Stimulated activated naive CD8-positive, alpha-beta T cell treated with anti-CD3 and anti-CD28 coated beads, Interleukin-15, Interleukin-2, amounts not matched to agents 100 ng/mL and 50 ng/mL, for 24 hours (primary cell): Measurements from ENCODE around the gene LGALS7.

Experiments used
- H3K27ac Mint-ChIP-seq: one replicate; pipeline ENCODE4 v1.8.0; 2021; ENCODE audit warnings: mild to moderate bottlenecking, mixed read lengths
- H3K27me3 Mint-ChIP-seq: one replicate; pipeline ENCODE4 v1.8.0; 2021; ENCODE audit warnings: mixed read lengths
- H3K36me3 Mint-ChIP-seq: one replicate; pipeline ENCODE4 v1.8.0; 2021; ENCODE audit warnings: low read depth, mixed read lengths
- H3K4me1 Mint-ChIP-seq: one replicate; pipeline ENCODE4 v1.8.0; 2021; ENCODE audit warnings: low read depth, mixed read lengths
- H3K4me3 Mint-ChIP-seq: one replicate; pipeline ENCODE4 v1.8.0; 2021; ENCODE audit warnings: mild to moderate bottlenecking, mixed read lengths
- H3K9me3 Mint-ChIP-seq: one replicate; pipeline ENCODE4 v1.8.0; 2021; ENCODE audit warnings: mixed read lengths

Gene LGALS7

DNA sequence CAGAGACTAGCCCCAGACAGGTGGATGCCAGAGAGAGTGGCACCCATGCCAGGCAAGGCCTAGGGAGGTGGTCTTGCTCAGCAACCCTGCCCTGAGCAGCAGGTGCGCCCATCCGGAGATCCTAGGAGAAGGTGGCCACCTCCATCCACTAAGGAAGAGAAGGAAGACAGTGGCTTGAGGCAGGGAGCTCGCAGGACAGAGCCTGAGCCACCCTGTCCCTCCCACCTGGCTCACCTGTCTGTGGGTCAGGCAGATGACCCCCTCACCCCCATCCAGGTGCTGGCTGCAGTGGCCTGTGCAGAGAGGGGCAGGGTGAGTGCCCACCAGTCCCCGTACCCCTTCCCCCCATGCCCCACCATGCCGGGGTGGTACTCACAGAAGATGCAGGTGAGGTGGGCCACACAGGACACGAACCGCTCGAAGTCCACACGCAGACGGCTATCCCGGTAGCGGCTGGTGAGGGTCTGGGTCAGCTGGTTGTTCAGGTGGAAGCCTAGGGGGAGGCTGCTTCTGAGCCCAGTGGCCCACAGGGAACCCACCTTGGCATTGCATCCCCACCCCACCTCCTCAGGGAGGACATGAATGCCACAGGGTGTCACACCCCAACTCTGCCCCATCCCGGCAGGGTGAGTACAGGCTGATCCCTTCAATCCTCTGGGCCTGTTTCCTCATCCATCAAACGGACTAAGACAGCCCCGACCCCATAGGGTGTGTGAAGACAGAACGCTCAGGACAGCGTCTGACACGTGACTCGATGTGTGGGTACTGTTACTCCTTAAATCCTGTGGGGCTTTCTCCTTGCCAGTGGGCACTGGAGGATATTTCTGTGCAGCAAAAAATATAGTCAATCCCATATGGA is 42.4 kb downstream of the LGALS7 start:
- H3K27me3 Mint-ChIP-seq, result no peaks in the 10 kb centered on the region
- no peaks in the 10 kb centered on the region for H3K9me3 Mint-ChIP-seq
- H3K36me3 Mint-ChIP-seq, result peaks cover 14% of the 10 kb centered on the region
- no peak overlapping the region for H3K27ac Mint-ChIP-seq
- peaks cover 35% of the 10 kb centered on the region for H3K4me1 Mint-ChIP-seq
- no peak overlapping the region for H3K4me3 Mint-ChIP-seq

DNA sequence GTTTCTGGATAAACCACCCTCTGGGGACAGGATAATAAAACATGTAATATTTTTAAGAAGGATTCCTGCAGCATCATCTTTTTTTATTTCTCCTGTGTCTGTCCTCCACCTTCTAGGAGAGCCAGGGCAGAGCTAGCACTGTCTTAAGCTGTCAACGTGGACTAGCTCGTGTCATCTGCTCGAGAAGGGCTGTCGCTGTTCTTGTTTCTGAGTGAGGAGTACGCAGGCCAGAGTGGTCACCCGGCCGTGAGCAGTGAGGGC is 42.9 kb downstream of the LGALS7 start:
- peaks cover 14% of the 10 kb centered on the region for H3K36me3 Mint-ChIP-seq
- H3K27ac Mint-ChIP-seq, result no peak overlapping the region
- no peak overlapping the region for H3K4me3 Mint-ChIP-seq

DNA sequence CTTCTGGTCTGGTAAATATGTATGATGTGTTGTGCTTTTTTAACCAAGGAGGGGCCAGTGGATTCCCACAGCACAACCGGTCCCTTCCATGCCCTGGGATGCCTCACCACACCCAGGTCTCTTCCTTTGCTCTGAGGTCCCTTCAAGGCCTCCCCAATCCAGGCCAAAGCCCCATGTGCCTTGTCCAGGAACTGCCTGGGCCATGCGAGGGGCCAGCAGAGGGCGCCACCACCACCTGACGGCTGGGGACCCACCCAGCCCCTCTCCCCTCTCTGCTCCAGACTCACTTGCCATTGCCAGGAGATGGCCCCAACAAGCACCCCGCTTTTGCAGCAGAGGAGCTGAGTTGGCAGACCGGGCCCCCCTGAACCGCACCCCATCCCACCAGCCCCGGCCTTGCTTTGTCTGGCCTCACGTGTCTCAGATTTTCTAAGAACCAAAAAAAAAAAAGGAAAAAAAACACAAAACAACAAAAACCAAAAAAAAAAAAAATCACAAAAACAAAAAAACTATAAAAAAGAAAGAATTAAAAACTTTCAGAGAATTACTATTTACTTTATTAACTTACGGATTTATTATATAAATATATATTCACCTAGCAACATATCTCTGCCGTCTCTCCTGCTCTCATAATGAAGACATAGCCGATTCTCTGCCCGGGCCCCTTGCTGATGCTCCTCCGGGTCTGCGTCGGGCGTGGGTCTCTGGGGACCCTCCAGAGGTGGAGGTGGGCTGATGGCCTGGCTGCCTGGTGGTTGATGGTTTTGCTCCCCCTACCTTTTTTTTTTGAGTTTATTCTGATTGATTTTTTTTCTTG is 43.5 kb downstream of the LGALS7 start:
- Mint-ChIP-seq H3K4me1 (peaks cover 29% of the 10 kb centered on the region), H3K27ac (no peak overlapping the region), H3K9me3 (no peaks in the 10 kb centered on the region), H3K4me3 (no peak overlapping the region), H3K27me3 (no peaks in the 10 kb centered on the region), H3K36me3 (peaks cover 19% of the 10 kb centered on the region)

More for the DNA sequence above, 42.9 kb downstream of the LGALS7 start:
- Mint-ChIP-seq H3K27me3 (no peaks in the 10 kb centered on the region), H3K9me3 (no peaks in the 10 kb centered on the region), H3K4me1 (peaks cover 35% of the 10 kb centered on the region)

DNA sequence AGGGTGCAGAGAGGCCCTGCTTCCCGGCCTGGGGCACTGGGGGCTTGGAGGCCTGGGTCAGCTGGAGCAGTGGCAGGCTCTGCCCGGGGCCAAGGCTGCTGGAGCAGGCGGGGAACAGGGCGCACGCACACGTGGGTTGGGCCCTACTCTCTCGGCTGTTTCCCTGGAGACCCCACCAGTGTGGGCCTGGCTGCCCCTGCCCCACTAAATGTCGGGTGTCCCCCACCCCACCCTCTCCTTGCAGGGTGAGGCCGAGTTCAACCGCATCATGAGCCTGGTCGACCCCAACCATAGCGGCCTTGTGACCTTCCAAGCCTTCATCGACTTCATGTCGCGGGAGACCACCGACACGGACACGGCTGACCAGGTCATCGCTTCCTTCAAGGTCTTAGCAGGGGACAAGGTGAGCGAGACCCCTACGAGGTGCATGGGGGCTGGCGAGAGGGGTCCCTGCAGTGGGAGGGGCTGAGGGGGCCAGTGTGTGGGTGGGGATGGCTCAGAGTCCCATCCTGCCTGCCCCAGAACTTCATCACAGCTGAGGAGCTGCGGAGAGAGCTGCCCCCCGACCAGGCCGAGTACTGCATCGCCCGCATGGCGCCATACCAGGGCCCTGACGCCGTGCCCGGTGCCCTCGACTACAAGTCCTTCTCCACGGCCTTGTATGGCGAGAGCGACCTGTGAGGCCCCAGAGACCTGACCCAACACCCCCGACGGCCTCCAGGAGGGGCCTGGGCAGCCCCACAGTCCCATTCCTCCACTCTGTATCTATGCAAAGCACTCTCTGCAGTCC is 44.4 kb downstream of the LGALS7 start:
- Mint-ChIP-seq H3K27ac (no peak overlapping the region), H3K36me3 (peaks cover 24% of the 10 kb centered on the region), H3K4me1 (peaks cover 20% of the 10 kb centered on the region), H3K4me3 (no peak overlapping the region), H3K27me3 (no peaks in the 10 kb centered on the region), H3K9me3 (no peaks in the 10 kb centered on the region)

DNA sequence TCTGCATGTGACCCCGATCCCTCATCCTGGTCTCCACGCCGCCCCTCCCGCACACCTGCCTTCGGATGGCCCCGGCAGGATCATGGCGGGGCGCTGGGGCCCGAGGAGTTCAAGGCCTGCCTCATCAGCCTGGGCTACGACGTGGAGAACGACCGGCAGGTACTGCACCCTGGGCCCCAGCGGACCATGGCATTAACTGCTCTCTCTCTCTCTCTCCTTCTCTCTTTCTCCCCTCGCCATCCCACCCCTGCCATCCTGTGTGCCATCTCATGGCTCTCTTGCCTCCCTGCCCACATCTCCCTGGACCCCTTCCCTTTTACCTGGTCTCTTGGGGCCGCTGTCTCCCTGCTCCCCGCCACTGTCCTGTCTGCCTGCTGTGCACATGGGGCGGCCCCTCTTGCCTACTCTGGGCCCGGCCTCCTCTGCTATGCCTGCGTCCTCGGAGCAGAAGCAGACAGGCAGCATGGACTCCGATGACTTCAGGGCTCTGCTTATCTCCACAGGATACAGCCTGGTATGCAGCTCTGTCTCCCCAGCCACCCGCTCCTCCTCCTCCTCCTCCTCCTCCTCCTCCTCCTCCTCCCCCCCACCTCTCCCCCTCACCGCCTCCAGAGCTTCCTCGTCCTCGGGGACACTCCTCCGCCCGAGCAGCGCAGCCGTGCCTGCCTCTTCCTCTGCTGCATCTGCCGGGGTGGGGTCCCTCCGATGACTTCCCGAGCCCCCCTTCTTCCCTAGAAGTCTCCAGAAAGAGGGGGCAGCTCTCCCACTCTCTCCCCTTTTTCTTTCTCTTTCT is 45.3 kb downstream of the LGALS7 start:
- Mint-ChIP-seq H3K4me1 (peaks cover 13% of the 10 kb centered on the region), H3K27me3 (no peaks in the 10 kb centered on the region), H3K9me3 (no peaks in the 10 kb centered on the region), H3K36me3 (peaks cover 24% of the 10 kb centered on the region), H3K4me3 (no peak overlapping the region), H3K27ac (no peak overlapping the region)

DNA sequence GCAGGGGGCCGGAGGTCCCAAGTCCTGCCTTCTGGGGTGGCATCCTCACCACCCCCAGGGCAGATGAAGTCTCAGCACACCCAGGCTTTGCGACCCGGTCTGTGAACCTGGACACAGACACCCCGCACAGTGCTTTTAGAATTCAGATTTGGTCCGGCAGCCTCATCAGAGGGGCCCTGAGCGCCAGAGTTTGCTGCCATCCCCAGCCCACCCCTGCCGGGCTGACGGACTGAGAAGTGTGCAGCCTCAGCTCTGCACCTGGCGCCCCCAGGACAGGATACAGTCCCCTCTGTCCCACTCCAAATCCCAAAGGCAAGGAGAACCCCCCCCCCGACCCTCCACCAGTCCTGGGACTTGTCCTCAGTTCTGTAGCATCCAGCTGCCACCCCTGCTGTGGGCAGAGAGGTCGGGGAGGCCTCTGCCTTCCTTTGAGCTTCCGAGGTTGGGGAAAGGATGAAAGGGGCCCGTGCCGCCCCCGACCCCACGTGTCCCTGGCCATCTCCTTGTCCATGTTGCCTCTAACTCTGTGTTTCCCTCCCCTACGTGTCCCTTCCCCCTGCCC is 45.9 kb downstream of the LGALS7 start:
- no peak overlapping the region for H3K27ac Mint-ChIP-seq

DNA sequence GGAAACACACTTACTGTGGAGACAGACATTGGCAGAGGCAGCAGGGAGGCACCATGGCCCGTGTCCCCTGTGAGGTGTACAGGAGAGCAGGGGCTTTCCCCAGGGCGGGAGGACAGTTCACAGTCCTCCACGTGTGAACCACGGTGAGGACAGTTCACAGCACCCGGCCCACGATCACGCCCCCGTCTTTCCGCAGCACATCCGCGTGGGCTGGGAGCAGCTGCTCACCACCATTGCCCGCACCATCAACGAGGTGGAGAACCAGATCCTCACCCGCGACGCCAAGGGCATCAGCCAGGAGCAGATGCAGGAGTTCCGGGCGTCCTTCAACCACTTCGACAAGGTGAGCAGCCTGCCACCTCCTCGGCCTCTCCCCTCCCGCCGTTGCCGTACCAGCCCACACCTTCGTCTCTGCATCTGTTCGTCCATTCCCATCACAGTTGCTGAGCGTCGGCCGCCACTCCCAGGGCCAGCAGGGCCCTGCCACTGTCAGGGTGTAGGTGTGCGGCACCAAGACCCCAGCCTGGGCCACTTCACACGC is 46.5 kb downstream of the LGALS7 start:
- H3K27me3 Mint-ChIP-seq, result no peaks in the 10 kb centered on the region
- no peak overlapping the region for H3K27ac Mint-ChIP-seq
- peaks cover 24% of the 10 kb centered on the region for H3K36me3 Mint-ChIP-seq
- peaks cover 13% of the 10 kb centered on the region for H3K4me1 Mint-ChIP-seq
- H3K4me3 Mint-ChIP-seq, result no peak overlapping the region
- H3K9me3 Mint-ChIP-seq, result no peaks in the 10 kb centered on the region

More for the DNA sequence above, 45.9 kb downstream of the LGALS7 start:
- Mint-ChIP-seq H3K4me3 (no peak overlapping the region), H3K36me3 (peaks cover 24% of the 10 kb centered on the region), H3K4me1 (peaks cover 13% of the 10 kb centered on the region), H3K27me3 (no peaks in the 10 kb centered on the region), H3K9me3 (no peaks in the 10 kb centered on the region)

DNA sequence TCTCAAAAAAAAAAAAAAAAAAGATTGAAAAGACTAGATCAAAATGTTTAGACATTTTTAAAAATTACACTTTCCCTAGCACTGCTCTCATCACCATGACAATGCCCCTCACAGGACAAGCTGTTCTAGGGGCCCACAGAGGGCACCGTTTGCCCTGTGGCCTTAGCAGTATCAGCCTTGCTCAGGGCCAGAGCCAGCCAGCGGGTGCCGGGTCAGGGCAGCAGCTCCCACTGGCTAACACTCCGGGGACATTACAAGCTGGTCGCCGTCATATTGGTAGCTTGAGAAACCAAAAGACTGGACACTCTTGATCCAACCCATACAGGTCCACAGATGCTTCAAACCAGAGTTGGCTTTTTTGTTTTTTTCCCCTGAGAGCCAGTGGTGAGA is 47.0 kb downstream of the LGALS7 start:
- H3K27ac Mint-ChIP-seq, result no peak overlapping the region
- H3K4me1 Mint-ChIP-seq, result peaks cover 13% of the 10 kb centered on the region
- no peaks in the 10 kb centered on the region for H3K9me3 Mint-ChIP-seq
- peaks cover 26% of the 10 kb centered on the region for H3K36me3 Mint-ChIP-seq
- H3K27me3 Mint-ChIP-seq, result no peaks in the 10 kb centered on the region
- no peak overlapping the region for H3K4me3 Mint-ChIP-seq

DNA sequence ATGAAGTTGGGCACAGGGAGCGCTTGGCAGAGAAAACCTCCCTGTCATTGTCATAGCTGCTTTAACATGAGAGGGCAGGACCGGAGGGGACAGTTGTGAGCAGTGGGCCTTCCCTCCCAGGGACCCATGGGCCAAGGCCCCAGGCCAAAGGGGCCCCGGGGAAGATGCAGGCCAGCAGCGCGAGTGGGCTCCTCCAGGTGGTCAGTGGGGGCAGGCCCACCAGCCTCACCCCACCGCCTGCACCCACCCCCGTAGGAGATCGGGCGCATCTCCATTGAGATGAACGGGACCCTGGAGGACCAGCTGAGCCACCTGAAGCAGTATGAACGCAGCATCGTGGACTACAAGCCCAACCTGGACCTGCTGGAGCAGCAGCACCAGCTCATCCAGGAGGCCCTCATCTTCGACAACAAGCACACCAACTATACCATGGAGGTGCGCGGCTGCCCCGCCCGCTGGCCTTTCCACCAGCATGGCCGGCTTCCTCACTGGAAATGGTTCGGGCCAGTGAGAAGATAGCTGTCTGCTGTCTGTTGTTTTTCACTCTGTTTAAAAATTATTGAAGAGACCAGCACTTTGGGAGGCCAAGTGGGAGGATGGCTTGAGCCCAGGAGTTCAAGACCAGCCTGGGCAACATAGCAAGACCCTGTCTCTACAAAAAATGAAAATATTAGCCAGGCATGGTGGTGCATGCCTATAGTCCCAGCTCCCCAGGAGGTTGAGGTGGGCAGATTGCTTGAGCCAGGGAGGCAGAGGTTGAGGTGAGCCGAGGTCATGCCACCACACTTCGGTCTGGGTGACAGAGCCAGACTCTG is 47.6 kb downstream of the LGALS7 start:
- peaks cover 13% of the 10 kb centered on the region for H3K4me1 Mint-ChIP-seq
- peaks cover 28% of the 10 kb centered on the region for H3K36me3 Mint-ChIP-seq
- H3K4me3 Mint-ChIP-seq, result no peak overlapping the region
- no peaks in the 10 kb centered on the region for H3K27me3 Mint-ChIP-seq
- no peaks in the 10 kb centered on the region for H3K9me3 Mint-ChIP-seq
- no peak overlapping the region for H3K27ac Mint-ChIP-seq

DNA sequence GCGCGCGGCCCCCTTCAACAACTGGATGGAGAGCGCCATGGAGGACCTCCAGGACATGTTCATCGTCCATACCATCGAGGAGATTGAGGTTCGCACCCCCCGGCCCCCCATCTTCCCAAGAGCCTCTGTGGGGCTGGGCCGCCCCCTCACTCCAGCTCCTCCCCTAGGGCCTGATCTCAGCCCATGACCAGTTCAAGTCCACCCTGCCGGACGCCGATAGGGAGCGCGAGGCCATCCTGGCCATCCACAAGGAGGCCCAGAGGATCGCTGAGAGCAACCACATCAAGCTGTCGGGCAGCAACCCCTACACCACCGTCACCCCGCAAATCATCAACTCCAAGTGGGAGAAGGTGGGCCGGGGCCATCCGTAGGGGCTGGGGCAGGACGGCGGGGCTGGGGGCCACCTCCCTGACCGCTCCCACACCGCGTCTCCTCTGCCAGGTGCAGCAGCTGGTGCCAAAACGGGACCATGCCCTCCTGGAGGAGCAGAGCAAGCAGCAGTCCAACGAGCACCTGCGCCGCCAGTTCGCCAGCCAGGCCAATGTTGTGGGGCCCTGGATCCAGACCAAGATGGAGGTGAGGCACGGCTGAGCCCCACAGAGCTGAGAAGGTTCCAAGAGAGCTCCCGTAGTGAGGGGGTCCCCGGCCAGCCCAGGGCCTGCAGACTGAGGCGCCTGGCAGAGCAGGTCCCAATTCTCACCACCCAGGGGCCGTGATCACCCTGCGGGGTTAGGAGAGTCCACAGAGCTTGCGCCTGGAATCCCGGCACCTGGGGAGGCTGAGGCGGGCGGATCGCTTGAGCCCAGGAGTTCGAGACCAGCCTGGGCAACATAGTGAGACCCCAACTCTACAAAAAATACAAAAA is 49.1 kb downstream of the LGALS7 start:
- no peak overlapping the region for H3K27ac Mint-ChIP-seq
- no peak overlapping the region for H3K4me3 Mint-ChIP-seq
- peaks cover 9% of the 10 kb centered on the region for H3K4me1 Mint-ChIP-seq
- H3K36me3 Mint-ChIP-seq, result peaks cover 22% of the 10 kb centered on the region
- H3K27me3 Mint-ChIP-seq, result no peaks in the 10 kb centered on the region
- H3K9me3 Mint-ChIP-seq, result no peaks in the 10 kb centered on the region

DNA sequence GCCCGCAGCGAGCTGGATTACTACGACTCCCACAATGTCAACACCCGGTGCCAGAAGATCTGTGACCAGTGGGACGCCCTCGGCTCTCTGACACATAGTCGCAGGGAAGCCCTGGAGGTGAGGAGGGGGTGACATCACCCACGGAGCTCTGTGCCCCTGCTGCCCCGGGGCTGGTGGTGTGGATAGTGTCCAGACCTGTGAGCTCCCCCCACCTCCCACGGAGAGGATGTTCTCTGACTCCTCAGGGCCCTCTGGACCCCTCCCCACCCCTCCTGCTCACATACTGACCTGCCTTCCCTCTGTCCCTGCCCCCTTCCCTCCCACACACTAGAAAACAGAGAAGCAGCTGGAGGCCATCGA is 49.7 kb downstream of the LGALS7 start:
- H3K4me3 Mint-ChIP-seq, result no peak overlapping the region
- H3K27ac Mint-ChIP-seq, result no peak overlapping the region
- H3K4me1 Mint-ChIP-seq, result peaks cover 9% of the 10 kb centered on the region
- no peaks in the 10 kb centered on the region for H3K9me3 Mint-ChIP-seq
- H3K36me3 Mint-ChIP-seq, result peaks cover 25% of the 10 kb centered on the region
- H3K27me3 Mint-ChIP-seq, result no peaks in the 10 kb centered on the region

DNA sequence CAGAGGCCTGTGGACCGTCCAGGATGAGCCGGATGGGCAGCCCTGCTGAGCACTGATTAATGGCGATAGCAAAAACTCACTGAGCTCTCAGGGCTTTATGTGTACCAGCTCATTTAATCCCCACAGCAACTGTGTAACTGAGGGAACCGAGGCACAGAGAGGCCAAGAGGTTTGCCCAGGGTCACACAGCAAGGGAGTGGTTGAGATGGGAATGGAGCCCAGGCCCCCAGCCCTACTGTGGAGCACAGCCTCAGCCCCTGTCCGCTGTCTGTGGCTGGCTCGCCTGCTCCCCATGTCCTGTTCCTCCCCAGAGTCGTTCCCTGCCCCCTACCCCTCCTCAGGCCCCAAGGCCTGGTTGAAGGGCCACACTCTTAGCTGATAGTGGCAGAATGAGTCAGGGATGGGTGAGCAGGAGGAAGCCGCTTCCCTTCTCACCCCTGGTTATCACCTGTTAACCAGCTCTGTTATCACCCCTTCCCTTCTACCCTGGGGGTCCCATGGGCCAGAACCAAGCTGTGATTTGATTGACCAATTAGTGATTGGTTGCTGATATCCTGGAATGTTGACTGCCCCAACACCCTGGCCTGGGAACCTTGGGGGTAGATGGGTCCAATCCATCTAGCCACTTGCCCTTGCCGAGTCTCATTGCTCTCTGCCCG is 50.2 kb downstream of the LGALS7 start:
- Mint-ChIP-seq H3K4me1 (peaks cover 9% of the 10 kb centered on the region), H3K9me3 (no peaks in the 10 kb centered on the region), H3K27ac (no peak overlapping the region), H3K4me3 (no peak overlapping the region), H3K36me3 (peaks cover 25% of the 10 kb centered on the region), H3K27me3 (no peaks in the 10 kb centered on the region)
